Measurements from ENCODE around the gene ARHGAP19.
"Not testable (repeated sequence)": the region's sequence is repeated elsewhere in the genome, so short reads cannot be mapped to it uniquely, and the experiment has no call there.

The ARHGAP19 gene

GRCh38 chr10:97321032-97321803, 28.8 kb upstream of the ARHGAP19 start:
- DNase-seq (ENCODE audit: low spot score): peak; percentile 61

DNA sequence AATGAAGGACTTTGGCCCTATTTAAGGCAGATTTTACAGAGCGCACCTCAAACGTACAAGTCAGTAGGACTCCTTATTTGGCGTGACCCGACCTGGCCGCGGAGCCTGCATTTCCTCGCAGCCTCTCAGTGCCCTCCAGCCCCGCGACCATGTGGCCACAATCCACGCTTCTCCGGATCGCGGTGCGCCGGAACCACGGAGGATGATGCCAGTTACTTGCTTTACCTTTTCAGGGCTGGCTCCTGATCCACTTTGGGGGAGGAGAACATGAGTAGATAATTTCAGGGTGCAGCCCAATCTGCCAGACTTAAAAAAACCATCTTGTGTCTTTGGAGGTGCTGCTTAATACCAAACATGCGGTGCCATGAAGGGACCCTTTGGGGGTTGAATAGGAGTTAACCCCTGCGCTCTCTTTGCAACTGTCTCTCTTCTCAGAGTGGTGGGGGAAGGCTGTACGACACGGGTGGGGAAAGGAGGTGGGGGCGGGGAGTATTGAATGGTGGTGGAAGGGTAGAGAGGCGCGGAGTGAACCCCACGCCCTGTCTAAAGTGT, 28.1 kb upstream of the ARHGAP19 start:
- DNase-seq (ENCODE audit: low spot score): peak; percentile 50

GRCh38 chr10:97319671-97320479, 27.4 kb upstream of the ARHGAP19 start:
- peak; percentile 80 for DNase-seq (ENCODE audit: low spot score)

GRCh38 chr10:97318772-97319651, 26.6 kb upstream of the ARHGAP19 start, which contains the start of gene FRAT1:
Gene FRAT1, plus strand, starts transcription at chr10:97319271. Its CDS starts 183 bp downstream, at chr10:97319454.
- DNase-seq (ENCODE audit: low spot score): peak; percentile 96

DNA sequence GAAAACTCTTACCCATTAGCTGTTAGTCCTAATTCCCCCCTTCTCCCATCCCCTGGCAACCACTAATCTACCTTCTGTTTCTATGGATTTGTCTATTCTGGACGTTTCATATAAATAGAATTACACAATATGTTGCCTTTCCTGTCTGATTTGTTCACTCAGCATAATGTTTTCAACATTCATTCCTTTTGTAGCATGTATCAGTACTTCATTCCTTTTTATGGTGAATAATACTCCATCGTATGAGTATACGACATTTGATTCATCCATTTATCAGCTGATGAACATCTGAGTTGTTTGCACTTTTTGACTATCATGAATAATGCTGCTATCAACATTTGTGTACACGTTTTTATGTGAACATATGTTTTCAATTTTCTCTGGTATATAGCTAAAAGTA, 22.2 kb upstream of the ARHGAP19 start:
- no peak for DNase-seq (ENCODE audit: low spot score)

DNA sequence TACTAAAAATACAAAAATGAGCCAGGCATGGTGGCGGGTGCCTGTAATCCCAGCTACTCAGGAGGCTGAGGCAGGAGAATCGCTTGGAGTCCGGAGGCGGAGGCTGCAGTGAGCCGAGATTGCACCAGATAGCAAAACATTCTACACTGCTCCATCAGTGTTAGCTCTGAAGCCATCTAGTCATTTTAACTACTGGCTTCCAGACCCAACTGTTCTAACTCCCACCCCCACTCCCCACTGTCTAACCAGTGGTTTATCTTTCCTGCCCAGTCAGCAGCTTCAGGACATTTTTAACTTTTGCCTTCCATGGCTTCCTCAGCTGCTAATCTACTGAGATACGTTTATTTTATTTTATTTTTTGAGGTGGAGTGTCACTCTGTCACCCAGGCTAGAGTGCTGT, 20.5 kb upstream of the ARHGAP19 start:
- DNase-seq (ENCODE audit: low spot score): no peak

GRCh38 chr10:97311111-97311626, 18.7 kb upstream of the ARHGAP19 start:
- no peak for DNase-seq (ENCODE audit: low spot score)

- no peak for DNase-seq (ENCODE audit: low spot score)
Measured at GRCh38 chr10:97307866-97308780, 15.7 kb upstream of the ARHGAP19 start.

GRCh38 chr10:97307441-97307840, 15.0 kb upstream of the ARHGAP19 start:
- no peak for DNase-seq (ENCODE audit: low spot score)

- no peak for DNase-seq (ENCODE audit: low spot score)
Measured at GRCh38 chr10:97302088-97302791, 9.8 kb upstream of the ARHGAP19 start.

DNA sequence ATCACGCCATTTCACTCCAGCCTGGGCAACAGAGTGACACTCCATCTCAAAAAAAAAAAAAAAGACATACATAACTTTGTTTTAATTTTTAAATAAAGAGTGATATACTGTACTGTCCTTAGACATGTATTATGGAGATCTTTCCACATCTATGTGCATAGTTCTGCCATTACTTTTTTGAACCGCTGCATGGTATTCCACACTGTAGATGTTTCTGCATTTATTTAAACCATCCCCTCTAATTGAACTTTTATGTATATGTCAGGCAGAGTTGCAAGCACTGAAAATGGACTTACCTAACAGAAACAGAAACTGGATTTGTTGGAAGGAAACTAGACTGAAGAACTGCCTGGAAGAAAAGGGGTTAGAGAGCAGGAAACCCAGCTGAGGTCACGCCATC, 8.5 kb upstream of the ARHGAP19 start:
- DNase-seq (ENCODE audit: low spot score): no peak

DNA sequence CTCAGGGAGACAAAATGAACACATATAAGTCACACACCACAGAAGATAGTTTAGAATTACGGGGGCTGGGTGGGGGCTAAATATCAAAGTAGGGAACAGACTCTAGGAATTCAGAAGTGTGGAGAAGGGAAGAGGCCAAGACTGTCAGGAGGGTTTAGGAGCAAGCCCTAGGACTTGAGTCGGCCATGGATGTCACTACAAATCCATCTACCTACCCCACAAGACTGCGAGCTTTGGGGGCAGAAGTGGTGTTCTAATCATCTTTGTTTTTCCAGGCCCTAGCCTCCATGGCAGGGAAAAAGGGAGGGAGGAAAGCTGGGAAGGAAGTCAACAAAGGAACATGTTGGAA, 5.8 kb upstream of the ARHGAP19 start:
- DNase-seq (ENCODE audit: low spot score): no peak

DNA sequence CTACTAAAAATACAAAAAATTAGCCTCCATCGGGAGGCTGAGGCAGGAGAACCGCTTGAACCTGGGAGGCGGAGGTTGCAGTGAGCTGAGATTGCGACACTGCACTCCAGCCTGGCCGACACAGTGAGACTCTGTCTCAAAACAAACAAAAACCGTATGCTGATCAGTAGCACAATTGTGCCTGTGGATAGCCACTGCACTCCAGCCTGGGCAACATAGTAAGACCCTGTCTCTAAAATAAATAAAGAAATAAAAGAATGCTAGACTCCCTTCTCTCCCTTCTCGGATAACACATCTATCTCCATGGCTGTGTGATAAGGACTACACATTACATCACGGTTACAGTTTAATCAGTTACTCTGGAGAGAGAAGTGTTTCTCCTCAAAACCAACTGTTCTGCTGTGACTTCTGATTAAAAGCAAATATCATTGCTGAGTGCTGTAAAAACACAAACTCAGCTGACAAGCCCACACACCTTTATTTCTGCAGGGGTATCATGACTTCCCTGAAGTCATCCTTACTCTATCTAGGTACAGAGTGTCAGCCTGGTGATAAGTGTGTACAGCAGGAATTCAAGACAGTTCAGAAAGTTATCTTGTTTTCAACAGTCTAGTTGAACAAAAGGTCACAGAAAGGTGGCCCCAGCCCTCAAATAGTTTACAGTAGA, 5.3 kb upstream of the ARHGAP19 start:
- no peak for DNase-seq (ENCODE audit: low spot score)

GRCh38 chr10:97292862-97293198, 393 bp upstream of the ARHGAP19 start:
- no peak for DNase-seq (ENCODE audit: low spot score)

- DNase-seq (ENCODE audit: low spot score): no peak
Measured at GRCh38 chr10:97291357-97292096, 910 bp downstream of the ARHGAP19 start.

GRCh38 chr10:97290576-97291356, 1.7 kb downstream of the ARHGAP19 start:
- not testable (repeated sequence) for DNase-seq (ENCODE audit: low spot score)

DNA sequence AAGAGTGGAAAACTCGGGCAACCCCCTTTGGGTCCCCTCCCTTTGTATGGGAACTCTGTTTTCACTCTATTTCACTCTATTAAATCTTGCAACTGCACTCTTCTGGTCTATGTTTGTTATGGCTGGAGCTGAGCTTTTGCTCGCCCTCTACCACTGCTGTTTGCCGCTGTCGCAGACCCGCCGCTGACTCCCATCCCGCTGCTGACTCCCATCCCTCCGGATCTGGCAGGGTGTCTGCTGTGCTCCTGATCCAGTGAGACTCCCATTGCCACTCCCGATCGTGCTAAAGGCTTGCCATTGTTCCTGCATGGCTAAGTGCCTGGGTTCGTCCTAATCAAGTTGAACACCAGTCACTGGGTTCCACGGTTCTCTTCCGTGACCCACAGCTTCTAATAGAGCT, 2.4 kb downstream of the ARHGAP19 start:
- DNase-seq (ENCODE audit: low spot score): not testable (repeated sequence)

GRCh38 chr10:97280783-97281182, 11.7 kb downstream of the ARHGAP19 start:
- no peak for DNase-seq (ENCODE audit: low spot score)

Measured in ecto neural progenitor cell (in vitro differentiated cells).